ENCODE measurements around the gene TXNRD2.
"Not testable (repeated sequence)": the region's sequence is repeated elsewhere in the genome, so short reads cannot be mapped to it uniquely, and the experiment has no call there.

The TXNRD2 gene

GRCh38 chr22:19885841-19886592 lies 55.6 kb downstream of the TXNRD2 start:
- no peak for DNase-seq

GRCh38 chr22:19884954-19885751 lies 56.5 kb downstream of the TXNRD2 start:
- DNase-seq, result no peak

GRCh38 chr22:19884161-19884953 lies 57.3 kb downstream of the TXNRD2 start:
- no peak for DNase-seq

- not testable (repeated sequence) for DNase-seq
These were observed 58.2 kb downstream of the TXNRD2 start for GRCh38 chr22:19883446-19883845.

DNA sequence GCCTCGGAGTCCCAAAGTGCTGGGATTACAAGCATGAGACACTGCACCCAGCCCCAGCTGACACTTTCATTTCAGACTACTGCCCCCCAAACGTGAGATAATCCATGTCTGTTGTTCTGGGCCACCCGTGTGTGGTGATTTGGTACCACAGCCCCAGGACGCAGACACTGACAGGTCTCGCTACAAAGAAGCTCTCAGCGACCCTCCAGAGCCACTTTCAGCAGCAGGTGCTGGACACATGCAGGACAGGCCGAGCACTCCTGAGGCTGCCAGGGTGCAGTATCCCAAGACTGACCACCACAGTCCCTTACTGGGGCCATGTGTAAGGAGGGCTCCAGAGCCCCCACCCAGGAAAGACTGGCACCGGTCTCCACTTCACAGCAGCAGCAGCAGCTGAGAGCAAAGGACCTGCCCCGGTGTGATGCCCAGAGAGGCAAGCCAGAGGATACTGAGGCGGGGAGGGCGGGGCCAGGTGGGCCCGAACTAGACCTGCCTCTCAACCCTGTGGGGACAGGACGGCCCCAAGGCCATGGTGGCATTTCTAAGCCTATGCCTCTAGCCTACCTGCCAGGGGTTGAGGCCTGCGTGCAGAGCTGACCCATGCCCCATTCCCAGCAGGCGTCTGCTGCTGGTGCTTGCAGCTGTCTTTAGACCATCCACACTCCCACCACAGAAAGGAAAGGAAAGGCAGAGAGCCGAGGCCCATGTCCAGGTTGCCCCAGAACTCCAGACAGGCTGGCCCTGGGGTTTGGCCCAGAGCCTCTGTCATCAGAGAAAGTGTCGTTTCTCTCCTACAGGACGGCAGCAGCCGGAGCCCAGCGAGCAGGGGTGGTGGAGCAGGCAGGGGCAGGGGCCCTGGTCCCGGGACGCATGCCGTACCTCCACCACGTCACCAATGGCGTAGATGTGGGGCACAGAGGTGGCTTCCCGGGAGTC lies 58.9 kb downstream of the TXNRD2 start:
- no peak for DNase-seq

GRCh38 chr22:19880786-19881569 lies 60.6 kb downstream of the TXNRD2 start:
- DNase-seq, result no peak

GRCh38 chr22:19879992-19880785 lies 61.4 kb downstream of the TXNRD2 start:
- DNase-seq, result no peak

DNA sequence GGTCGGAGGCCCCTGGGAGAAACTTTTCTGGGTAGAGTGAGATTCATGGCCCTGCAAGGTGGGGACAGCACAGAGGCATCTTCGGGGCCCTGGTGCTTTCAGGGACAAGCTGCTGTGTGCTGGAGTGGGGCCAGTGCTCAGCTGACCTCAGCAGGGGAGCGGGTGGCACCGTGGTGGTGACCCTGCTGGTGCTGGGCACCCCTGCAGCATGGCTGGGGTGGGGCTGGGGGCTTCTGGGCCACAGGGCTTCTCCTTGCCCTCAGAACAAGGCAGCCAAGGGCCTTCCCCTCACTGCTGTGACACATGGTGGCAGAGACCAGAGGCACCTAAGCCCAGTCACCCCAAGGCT lies 62.0 kb downstream of the TXNRD2 start:
- DNase-seq, result no peak

GRCh38 chr22:19879246-19879570 lies 62.4 kb downstream of the TXNRD2 start:
- no peak for DNase-seq

- DNase-seq, result no peak
These were observed 63.0 kb downstream of the TXNRD2 start for GRCh38 chr22:19878461-19879245.

- DNase-seq, result no peak
These were observed 63.8 kb downstream of the TXNRD2 start for GRCh38 chr22:19877626-19878339.

- DNase-seq, result no peak
These were observed 64.5 kb downstream of the TXNRD2 start for GRCh38 chr22:19876941-19877625.

GRCh38 chr22:19876314-19876940 lies 65.2 kb downstream of the TXNRD2 start:
- no peak for DNase-seq

GRCh38 chr22:19875531-19876313 lies 65.9 kb downstream of the TXNRD2 start:
- no peak for DNase-seq

DNA sequence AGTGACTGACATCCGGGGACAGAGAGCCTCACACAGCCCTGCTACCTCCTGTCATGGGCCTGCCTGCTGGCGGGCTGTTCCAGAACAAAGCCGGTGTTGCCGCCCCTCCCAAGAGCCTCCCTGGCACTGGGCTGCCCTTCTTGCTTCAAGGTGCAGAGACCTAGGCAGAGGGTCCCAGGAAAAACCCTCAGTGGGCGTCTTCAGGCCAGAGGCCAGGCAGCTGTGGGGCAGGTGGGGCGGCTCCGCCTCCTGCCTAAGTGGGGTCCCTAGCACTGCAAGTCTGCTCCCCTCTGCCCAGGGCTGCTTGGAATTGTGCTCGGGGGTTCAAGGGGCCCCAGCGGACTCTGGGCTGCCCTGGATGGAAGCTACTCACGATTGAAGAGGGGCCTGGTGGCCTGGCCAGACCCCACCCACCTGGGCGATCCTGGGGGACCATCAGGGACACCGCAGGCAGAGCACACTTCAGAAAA lies 66.5 kb downstream of the TXNRD2 start:
- no peak for DNase-seq

DNA sequence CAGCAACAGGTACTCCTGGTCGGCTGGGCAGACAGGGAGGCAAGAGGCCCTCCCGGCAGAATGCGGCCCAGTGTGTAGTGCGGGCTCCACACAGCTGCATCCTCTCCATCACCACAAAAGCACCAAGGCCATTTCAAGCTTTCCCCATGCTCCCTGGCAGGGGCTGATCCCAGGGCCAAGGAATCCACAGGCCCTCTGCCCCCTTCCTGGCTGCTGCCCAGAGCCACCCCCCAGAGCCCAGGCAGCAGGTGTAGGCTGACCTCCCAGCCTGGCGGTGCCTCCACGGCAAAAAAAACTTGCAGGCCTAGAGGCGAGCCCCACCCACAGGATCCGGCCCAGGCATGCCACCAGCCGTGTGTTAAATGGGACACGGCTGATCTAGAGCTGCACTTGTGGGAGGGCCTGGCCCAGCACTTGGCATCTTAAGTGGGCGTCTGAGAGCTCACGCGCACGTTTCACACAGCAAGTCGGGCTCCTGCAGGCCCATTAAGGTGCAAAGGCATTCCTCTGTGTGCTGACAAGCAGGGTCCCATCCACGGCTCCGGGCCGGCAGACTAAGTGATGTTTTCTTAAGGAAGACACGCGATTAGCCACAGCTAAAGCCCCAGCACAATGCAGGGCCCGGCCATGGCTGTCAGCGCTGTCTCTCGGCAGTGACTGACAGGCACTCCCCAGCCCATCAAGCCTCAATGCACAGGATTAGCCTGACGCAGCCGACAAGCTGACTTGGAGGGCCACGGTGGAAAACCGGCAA lies 67.1 kb downstream of the TXNRD2 start:
- no peak for DNase-seq

DNA sequence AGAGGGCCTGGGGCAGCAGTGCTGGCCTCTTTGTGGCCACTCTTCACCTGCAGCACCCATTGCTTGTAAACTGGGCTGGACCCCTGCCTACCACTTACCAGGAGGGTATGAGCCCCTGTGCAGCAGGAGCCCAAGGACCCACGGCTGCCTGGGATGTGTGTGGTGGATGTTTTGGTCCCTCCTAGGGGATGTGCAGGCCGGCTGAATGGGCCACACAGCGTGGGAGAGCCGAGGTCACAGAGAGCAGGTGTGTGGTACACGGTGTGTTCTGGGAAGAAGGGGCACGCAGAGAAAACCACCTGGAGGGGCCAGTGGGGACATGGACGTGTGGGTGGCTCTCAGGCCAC lies 67.7 kb downstream of the TXNRD2 start:
- DNase-seq, result no peak
